CD4-positive, alpha-beta T cell treated with Interleukin-17A for 4 hours (primary cell): Measurements from ENCODE around the gene SLC45A1.
A peak's percentile ranks its signal among the peaks of the same experiment; 100 is the strongest.

Experiments
- DNase-seq: peaks from one replicate; pipeline ENCODE4 v3.0.0-alpha.2; 2020; ENCODE audit warnings: mixed read lengths

Gene SLC45A1

DNA sequence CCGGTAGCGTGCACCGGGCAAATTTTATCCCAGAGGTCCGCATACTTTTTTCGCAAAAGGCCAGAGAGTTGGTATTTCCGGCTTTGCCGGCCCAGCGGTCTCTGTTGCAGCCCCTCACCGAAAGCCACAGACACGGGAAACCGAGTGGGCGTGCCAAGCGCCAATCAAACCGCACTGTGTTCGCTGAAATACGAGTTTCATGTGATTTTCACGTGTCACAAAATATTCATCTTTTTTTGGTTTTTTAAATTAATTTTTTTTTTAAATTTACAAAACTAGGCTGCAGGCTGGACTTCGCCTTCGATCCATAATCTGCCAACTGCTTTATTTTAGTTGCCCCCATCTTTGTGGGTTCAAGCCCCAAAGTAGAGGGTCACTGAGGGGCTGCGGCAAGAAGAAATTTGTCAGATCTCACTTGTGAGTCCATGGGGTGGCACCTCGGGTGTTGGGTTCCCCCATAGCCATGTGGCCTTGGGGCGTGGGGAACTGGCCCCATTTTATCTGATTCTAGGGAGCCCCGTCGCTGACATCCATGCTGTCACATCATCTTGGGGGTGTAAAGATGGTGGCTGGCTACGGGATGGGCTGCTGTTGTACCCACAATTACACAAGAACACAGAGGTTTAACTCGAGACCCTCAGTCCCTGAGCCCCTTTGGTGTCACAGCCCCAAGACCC, 20.8 kb downstream of the SLC45A1 start:
- DNase-seq = no peak

GRCh38 chr1:8339203-8339600, 21.3 kb downstream of the SLC45A1 start:
- no peak for DNase-seq

GRCh38 chr1:8340448-8340847, 22.5 kb downstream of the SLC45A1 start:
- DNase-seq = no peak

DNA sequence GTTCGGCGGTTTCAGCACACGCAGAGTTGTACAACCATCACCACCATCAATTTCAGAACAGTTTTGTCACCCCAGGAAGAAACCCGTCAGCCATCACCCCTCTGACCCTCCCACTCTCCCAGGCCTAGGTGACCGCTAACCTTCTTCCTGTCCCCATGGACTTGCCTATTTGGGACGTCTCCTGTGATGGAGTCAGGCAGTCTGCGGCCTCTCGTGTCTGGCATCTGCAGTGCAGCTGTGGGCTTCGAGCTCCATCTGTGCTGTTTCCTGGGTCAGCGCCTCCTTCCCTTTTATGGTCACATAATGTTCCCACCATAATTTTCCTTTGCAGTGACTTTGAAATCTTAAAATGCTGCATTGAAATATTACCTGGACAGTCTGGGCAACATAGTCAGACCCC, 24.4 kb downstream of the SLC45A1 start:
- DNase-seq = no peak

- DNase-seq = no peak
Measured at GRCh38 chr1:8343044-8343443, 25.1 kb downstream of the SLC45A1 start.

GRCh38 chr1:8343464-8344001, 25.6 kb downstream of the SLC45A1 start:
- no peak for DNase-seq

DNA sequence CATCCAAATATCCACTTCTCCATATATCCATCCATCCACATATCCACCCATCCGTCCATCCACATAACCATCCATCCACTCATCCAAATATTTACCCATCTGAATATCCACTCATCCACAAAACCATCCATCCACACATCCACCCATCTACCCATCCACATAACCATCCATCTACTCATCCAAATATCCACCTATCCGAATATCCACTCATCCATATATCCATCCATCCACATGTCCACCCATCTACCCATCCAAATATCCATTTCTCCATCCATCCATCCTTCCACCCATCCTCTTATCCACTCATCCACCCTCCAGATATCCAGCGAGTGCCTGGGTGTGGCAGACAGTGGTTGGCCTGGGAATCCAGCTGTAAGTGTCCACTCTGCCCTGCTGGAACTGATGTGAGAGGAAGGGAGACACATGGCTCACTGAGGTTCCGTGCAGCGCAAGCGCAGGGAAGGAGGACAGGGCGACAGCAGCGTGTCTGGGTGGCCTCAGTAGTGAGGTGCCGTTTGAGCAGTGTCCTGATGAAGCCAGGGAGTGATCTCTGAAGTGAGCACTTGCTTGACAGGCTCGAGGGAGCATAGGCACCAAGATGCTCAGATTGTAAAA, 27.1 kb downstream of the SLC45A1 start:
- DNase-seq = no peak

DNA sequence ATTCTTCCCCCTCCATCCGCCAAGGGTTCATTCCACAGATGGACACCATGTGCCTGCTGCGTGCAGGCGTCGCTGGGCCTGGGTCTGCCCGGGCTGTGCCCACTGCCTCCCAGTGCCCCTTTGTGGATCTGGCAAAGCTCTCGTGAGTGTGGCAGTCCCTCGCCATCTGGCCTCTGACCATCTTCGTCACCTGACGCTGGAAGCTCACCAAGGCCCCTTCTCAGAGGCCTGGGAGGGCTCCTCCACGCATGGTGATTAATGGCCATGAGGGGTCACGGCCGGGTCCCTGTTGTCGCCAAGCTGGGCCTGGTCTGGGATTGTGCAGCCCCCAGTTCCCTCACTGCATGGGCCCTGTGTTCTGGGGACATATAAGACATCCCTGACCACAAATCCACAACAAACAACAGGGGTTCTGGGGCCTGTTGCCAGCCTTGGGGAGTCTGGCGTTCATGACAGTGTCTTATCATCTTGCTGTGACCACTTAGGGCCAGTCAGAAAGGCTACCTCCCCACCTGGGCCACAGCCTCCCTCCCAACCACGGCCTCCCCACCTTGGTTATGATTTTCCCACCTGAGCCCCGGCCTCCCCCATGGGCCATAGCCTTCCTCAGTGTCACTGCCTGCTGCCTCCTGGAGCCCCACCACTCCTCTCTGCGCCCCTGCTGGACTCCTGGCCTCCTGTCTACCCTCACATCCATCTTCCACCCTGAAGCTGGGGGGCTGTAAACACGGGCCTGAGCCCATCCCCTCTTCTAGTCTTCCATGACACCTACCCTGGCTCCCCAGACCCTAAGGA, 27.9 kb downstream of the SLC45A1 start:
- DNase-seq = no peak

DNA sequence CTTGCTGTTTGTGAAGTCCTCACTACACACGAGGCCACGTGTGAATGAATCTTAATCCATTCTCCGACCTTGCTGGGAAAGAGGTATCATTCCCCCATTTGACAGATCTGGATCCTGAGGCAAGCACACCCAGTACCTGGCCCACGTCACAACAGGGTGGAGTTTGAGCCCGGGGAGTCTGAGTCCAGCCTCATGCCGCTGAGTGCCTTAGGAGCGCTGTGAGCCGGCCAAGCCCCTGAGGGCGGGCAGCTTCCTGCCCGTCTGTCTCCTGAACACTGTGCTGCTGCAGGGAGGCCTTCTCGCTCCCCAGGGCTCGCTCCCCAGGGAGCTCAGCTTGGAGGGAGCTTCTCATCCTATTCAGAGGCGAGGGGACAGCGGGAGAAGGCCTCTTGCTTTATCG, 29.7 kb downstream of the SLC45A1 start:
- DNase-seq = no peak

GRCh38 chr1:8348047-8348776, 30.3 kb downstream of the SLC45A1 start:
- DNase-seq = no peak

DNA sequence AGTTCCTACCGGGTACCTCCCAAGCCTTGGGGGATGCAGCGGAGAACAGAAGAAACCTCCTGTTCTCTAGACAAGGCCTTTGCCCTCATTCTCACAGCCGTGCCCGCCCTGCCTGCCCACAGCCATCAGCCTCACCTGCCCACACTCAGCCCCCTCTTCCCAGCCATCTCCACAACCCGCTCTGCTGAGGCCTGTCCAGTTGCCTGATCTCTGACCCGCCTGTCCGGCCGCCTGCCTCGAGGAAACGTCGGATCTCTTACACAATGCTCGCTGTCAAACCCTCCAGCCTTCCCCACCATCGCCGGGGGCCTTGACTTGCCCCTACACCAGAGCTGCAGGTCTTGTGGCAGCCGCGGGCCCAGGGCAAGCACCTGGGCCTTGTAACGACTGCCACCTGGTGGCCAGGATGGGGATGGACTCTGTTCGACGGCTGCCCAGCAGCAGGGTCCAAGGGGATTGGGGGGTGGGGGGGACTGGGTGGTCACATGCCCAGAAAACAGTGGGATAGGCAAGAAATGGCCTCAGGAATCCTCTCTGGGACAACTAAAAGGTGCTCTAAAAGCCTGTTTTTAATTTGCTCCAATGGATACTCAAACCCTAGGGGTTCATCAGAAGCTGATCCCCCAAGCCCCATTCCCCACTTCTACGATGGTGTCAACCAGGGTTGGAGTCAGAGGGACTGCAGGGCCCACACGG, 31.0 kb downstream of the SLC45A1 start:
- peak; percentile 80 for DNase-seq

- DNase-seq = no peak
Measured at GRCh38 chr1:8349473-8349865, 31.6 kb downstream of the SLC45A1 start.

DNA sequence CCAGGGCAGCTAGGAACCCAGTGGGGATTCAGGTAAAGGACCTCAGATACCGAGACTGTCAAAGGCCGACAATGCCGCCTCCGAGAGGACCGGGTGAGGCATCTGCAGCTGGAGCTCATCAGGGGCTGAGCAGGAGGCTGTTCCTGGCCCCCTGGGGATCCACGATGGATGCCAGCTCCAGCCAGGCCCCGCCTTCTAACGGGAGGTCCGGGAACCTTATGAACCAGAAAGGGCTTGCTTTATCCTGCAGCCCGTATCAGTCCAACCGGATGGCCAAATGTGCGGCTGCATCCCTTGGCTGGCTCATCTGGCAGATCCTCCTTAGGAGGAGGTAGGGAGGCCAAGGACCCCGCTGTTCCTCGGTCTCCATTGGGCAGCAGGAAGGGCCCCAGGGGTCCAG, 32.0 kb downstream of the SLC45A1 start:
- no peak for DNase-seq

- DNase-seq = no peak
Measured at GRCh38 chr1:8350914-8351684, 33.2 kb downstream of the SLC45A1 start.

- DNase-seq = peak; percentile 21
Measured at GRCh38 chr1:8351693-8352470, 34.0 kb downstream of the SLC45A1 start.

DNA sequence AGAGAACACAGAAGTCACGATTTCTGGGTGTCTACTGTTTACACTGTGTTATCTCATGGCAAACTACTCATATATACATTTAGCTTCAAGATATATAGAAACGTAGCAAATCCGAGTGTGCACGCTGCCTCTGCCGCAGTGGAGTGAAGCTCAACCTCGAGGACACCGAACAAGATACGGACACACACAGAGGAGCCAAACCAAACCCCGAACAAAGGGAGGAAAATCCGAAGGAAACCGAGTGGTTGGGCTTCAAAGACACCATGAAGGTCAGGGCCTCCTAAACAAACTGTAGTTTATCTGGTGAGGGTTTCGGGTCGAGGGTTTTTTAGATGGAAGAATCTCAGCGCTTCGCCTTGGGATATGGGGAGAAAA, 34.5 kb downstream of the SLC45A1 start:
- no peak for DNase-seq

DNA sequence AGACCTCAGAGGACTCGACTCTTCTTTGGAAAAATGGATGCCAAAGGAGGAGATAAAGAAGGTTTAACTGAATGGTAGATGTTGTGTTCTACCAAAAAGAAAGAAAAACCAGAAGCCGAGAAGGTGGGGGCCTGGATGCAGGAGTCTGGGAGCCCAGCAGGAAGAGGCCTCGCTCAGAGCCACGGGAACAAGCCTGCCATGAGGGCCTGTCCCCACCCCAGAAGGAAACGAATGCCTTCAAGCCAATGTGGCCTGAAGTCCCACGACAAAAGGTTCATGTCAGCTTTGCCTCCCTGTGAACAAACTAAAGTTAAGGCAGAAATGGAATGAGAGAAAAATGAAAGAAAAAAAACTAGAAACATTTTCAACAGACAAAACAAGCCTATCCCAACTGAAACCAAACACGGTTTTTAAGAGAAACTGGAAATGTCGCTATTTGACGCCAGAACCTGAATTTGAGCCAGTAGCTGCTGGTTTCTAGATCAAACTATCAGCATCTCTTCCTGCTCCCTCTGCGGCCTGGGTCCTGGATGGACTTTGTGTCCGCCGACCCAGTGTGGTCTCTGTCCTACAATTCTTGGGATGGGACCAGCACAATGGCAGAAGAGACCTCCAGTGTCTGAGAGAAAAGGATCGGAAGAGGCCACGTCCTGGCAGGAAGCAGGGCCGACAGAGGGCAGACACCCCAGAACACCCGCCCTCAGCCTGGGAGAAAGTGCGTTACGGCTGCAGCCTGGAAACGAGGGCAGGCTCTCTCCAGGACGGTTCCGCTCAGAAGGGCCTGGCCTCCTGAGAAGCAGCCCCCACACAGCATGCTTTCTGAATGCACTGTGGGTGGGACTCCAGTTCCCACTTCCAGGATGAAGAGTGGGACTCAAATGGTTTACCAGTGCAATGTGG, 35.2 kb downstream of the SLC45A1 start:
- no peak for DNase-seq

DNA sequence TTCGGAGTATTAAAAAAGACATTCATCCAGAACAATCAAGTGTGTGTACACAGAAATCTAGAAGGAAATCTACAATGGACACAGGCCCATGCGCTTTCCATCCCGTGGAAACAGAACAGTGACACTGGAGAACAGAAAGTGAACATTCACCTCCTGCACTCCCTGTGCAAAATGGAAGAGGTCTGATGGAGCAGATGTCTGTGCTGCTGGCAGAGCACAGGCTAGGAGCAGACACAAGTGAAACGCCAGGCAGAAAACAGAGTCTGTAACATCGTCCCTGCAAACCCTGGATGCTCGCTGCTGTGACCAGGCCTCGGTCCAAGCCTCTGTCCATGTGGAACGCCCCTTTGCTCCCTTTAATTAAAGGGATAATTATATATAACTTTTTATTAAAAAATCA, 36.1 kb downstream of the SLC45A1 start:
- no peak for DNase-seq

- no peak for DNase-seq
Measured at GRCh38 chr1:8355439-8356255, 37.7 kb downstream of the SLC45A1 start.
